ENCODE data around the gene MAP3K19.
"Not testable (repeated sequence)": the region's sequence is repeated elsewhere in the genome, so short reads cannot be mapped to it uniquely, and the experiment has no call there.

Gene MAP3K19

DNA sequence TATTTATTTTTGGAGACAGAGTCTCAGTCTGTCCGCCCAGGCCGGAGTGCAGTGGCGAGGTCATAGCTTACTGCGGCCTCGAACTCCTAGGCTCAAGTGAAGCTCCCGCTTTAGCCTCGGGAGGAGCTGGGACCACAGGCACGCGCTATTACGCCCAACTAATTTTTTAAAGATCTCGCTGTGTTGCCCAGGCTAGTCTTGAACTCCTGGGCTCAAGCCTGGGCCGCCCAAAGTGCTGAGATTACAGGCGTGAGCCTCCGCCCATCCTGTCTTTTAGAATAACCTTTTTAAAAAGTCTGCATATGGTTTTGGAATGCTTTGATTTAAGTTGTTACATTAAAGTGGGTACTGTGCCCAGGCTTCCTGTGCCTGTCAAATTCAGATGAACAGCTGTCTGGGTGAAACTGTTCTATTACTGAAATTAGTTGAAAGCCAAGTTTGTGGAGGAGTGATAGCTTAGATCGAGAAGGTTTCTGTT lies 5.8 kb upstream of the MAP3K19 start:
- DNase-seq (ENCODE audit: low read depth in 3 of 3), result peak in 2 of 3 experiments; percentile 14 to 21

DNA sequence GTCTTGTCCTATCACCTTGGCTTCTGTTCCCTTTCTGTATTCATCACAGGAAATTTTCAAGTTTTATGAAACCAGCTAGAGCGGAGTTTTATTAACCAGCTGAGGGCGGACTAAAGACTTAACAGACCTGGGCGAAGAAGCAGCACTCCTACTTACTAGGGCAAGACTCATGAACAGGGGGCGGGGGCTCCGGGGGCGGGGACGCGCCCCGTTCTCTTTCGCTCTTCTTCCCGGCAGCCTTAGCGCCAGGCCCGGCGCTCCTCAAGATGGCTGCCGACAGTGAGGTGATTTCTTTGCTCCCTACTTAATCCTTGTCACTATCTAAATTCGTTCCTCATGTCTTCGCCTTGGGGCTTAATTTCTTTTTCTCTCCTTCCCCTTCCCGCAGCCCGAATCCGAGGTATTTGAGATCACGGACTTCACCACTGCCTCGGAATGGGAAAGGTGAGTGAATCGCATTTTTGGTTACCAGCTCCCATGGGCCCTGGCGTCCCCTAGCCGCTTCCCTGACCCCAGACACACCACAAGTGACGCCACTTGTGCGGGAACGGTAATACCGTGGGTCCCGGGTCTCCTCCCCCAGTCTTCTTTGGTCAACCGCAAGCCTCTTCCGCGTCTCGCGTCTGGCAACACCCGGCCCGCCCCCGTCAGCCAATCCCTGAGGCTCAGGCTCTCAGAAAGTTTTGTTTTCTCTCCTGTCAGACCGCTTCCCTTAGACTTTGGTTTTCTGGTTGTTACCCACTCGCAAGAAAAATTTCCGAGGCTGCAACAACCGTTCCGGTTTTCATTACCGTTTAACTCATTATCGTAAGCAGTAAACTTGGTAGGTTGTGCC lies 5.0 kb upstream of the MAP3K19 start, which contains the start of gene RAB3GAP1:
Gene RAB3GAP1, plus strand, starts transcription at position 251 of the 835 bp plus-strand sequence. Its CDS starts 16 bp downstream, at position 267.
- DNase-seq (ENCODE audit: low read depth in 3 of 3), result peak; percentile 67 to 92 (median 84)

DNA sequence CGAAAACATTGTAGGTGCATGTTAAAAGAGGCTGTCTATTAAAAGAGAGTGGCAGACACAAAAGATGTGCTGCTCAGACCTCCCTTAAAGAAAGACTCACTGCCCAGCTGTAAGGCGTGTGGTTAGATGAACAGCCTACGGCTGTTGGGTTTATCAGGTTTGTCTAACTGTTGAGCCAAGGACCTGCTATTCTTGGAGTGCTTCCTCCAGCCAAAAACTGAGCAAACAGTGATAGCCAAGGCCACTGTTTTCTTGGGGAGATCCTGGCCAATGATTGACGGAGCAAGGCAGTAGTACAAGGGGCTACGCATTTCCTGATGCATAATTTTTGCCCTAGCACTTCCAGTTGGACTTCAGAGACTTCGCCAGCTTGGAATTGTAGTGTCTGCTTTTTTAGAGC lies 3.4 kb upstream of the MAP3K19 start:
- DNase-seq (ENCODE audit: low read depth in 3 of 3), result no peak

DNA sequence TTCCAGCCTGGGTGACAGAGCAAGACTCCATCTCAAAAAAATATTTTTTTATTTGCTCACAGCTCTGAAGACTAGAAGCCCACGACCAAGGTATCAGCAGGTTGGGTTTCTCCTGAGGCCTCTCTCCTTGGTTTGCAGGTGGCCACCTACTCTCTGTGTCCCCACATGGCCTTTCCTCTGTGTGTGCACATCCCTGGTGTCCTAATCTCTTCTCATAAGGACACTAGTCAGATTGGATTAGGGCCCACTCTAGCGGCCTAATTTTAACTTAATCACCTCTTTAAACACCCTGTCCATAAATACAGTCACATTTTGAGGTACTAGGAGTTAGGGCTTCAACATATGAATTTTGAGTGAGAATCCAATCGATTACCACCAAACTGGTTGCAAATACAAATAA lies 2.9 kb upstream of the MAP3K19 start:
- DNase-seq (ENCODE audit: low read depth in 3 of 3), result no peak

DNA sequence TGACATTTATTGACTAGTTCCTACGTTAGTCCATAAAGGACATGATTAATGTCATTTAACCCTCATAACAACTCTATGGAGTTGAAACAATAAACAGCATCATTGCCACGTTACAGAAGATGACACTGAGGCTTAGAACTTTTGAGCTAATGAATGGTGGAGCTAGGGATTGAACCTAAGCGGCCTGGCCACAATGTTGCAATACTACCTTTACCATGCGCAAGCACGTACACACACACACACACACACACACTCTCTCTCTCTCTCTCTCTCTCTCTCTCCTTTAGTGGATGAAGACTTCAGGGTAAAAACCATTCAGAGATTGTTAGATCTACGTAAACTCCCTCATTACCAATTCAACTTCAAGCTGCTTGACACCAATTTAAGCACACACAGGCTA lies 875 bp upstream of the MAP3K19 start:
- DNase-seq (ENCODE audit: low read depth in 3 of 3), result no peak

DNA sequence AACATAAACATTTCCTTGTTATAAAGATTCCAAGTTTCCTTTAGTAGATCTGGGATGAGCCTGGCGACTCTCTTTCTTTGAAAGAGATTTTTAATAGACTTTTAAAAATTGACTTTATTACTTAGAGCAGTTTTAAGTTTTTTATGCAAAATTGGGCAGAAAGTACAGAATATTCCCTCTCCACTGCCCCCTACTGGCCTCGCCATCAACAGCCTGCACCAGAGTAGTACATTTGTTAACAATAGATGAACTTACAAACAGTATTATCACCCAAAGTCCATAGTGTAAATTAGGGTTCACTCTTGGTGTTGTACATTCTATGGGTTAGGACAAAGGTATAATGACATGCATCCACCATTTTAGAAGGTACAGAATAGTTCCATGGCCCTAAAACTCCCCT lies 3.9 kb downstream of the MAP3K19 start:
- DNase-seq (ENCODE audit: low read depth in 3 of 3), result peak in 2 of 3 experiments; percentile 5 to 23

DNA sequence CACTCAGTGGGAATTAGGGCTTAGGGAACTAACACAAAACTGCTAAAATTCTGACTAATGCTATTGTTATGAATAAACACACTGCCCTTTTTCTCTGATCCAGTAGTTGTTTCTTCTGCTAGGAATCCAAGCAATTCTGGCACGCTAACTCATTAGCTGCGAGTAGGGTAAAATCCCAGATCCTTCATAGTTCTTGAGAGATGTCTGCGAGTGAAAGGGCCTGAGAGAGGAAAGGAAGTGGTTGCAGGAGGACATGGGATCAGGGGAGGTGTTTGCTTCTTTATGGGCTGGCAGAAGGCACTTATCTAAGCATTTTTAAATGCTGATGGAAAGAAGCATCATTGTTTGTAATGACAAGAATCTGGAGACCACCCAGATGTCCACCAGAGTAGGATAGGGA lies 9.4 kb downstream of the MAP3K19 start:
- no peak for DNase-seq (ENCODE audit: low read depth in 3 of 3)

DNA sequence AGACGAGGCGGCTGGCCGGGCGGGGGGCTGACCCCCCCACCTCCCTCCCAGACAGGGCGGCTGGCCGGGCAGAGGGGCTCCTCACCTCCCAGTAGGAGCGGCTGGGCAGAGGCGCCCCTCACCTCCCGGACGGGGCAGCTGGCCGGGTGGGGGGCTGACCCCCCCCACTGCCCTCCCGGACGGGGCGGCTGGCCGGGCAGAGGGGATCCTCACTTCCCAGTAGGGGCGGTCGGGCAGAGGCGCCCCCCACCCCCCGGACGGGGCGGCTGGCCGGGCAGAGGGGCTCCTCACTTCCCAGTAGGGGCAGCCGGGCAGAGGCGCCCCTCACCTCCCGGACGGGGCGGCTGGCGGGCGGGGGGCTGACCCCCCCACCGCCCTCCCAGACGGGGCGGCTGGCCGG lies 14.0 kb downstream of the MAP3K19 start:
- not testable (repeated sequence) for DNase-seq (ENCODE audit: low read depth in 3 of 3)

DNA sequence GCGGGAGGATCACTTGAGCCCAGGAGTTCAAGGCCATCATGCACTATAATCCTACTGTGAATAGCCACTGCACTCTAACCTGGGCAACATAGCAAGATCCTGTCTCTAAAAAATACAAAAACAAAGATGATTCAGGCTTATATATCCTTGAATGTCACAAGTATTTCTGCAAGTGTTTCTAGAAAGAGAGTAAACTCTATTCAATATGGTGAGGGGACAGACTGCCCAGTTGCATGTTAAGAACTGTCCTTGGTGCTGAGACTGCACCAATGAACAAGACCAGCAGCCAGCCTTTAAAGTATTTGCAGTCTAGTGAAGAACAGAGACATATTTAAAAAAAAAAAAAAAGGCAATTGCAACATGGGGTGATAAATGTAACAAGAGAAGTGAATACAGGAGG lies 16.4 kb downstream of the MAP3K19 start:
- DNase-seq (ENCODE audit: low read depth in 3 of 3), result no peak

DNA sequence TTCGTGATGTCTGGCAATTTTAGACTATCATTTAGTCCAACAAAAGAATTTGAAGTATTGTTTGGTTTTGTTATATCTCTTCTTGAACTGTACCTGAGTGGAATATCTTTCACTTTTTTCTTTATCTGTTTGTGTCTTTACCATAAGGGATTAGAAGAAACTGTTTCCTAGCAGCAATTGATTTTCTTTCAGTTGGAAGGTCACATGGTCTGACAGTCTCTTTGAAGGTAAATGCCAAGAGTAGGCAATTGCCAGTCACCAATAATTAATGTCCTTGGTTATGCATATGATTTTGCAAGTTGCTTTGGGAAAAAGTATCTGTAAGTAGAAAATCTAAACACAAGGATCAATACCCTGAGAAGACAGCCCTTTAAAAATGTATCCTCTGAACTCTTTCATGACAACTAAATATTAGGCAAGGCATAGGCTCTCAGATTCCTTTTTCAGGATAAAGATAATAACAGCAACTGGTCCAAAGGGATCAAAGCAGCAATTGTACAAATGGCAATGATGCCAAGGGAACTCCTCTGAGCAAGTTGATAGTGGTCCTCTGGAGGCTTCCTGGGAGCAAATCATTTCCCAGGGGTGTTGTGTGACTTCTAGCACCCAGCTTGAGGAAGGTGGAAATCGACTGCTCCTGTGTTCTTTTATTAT lies 17.6 kb downstream of the MAP3K19 start:
- DNase-seq (ENCODE audit: low read depth in 3 of 3), result no peak

DNA sequence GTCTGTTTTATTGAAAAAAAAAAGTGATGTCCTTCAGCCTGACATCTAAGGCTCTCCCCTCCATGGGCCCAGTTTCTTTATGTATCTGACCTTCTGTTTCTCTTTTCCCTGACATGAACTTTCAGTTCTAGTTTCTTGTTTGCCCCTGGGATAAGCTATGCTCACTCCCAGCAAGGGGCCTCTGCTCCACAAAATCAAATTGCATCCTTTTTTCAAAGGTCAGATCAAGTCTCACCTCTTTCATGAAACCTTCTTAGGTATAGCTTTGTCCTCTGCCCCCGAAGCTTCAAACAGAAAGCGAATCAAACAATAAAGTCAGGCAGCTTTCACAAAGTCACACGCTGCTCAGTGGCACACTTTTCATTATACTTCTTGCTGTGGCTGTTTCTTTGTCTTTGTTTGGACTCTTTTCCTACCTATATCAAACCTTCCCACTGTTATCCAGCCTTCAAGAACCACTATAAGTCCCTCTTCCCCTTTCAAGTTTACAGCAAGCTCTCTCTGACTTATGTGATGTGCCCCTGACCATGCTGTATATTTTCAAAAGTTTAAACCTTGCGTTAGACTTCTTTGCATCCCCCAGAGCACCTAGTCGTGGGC lies 23.3 kb downstream of the MAP3K19 start:
- no peak for DNase-seq (ENCODE audit: low read depth in 3 of 3)

DNA sequence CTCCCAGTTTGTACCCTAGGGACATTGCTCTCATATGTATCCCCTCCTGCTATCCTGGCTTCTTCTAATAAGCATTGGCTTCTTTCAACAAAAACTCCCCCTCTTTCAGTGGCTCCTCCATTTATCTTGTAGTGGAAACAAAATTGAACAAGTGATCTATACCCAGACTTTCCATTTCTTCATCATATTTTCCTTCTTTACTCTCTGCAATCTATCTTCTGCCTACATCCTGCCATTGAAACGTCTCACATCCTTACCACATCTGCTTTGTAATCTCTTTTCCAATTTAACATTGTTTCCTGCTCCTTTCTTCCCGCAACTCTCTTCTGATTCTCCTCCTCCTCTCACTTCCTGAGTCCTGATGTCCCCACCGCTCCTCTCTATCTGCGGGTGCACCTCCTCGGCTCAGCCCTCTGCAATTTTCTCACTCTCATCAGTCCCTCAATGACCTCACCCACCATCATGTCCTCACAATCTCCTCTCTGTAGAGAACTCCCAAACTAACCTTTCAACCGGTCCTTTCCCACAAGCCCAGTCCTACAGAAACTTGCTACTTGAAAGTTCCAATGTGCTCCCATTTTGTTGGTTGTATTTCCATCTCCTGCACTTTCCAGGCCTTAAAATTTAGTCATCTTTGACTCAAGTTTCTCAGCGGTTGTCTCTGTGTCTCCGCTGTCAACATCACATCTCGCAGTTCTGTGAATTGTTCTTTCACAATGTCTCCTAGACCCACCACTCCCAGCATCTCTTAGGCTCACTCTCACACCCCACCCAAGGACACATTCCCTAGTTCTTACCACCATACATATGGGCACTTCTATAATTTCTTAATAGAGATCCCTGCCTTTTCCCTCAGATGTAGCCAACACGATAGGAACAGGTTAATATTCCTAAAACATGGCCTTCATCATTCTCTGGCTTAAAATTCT lies 24.0 kb downstream of the MAP3K19 start:
- no peak for DNase-seq (ENCODE audit: low read depth in 3 of 3)

DNA sequence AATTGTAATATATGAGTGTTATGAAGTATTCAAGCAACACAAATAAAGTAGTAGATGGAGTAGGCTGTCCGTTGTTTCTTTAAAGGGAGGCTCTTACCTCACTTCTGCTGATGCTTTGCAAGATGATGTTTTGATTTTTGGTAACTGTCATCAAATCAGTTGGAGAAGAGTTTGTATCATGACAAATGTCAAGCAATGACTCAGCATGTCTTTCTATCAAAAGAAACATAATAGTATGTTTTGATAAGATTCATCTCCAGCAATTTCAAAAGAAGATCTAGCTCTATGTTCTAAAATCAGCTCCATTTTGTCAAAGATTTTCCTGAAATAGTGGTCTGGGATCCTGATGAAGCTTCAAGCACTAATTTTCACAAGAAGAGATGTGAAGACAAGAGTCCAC lies 25.6 kb downstream of the MAP3K19 start:
- DNase-seq (ENCODE audit: low read depth in 3 of 3), result no peak

DNA sequence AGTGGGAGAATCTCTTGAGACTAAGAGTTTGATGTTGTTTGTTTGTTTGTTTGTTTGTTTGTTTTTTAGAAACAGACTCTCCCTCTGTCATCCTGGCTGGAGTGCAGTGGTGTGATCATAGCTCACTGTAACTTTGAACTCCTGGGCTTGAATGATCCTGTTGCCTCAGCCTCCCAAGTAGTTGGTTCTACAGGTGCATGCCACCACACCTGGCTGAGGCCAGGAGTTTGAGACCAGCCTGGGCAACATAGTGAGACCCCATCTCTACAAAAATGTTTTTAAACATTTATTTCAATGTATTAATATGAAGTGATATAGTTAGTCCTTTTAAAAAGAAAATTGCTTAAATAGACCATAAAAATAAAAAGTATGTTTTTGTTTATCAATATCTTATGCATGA lies 35.6 kb downstream of the MAP3K19 start:
- DNase-seq (ENCODE audit: low read depth in 3 of 3), result no peak

DNA sequence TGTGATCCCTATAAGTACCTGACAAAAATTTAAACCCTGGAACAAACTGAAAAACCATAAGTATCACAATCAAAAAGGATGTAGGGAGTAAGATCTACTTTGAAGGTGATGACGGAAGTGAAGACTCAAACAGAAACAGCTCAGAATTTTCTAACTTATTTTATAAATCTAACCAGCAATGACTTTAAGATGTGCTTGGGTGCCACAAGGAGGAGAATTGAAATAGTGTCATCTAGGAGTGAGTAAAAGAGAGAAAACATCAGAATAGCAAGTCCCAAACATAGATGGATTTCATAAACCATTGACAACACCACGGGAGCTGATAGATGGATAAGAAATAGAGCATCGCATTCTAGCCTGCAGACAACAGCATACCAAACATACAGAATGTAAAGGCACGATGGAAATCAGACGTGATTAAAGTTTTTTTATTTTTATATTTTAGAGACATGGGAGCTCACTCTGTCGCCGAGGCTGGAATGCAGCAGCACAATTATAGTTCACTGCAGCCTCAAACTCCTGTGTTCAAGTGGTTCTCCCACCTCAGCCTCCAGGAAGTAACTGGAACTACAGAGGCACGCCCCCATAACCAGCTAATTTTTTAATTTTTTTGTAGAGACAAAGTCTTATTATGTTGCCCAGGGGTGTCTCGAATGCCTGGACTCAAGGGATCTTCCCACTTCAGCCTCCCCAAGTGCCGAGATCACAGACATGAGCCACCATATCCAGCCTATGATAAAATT lies 36.9 kb downstream of the MAP3K19 start:
- no peak for DNase-seq (ENCODE audit: low read depth in 3 of 3)

DNA sequence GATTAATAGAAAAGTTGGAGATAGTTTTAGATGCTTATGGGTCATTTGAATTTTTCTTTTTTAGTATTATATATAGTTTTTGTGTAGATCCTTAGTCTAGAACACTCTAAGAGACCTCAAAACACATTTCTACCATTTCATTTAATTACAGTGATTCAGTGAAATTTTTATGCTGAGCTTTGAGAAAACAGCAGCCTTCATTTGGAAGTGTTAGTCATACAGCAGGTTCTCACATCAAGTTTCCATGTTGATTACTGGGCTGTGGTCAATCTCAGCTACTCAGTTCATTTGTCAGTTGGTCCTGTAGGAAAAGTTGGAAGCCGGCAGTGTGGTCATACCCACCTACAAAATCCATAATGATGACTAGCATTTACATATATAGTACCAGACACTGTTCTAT lies 37.9 kb downstream of the MAP3K19 start:
- DNase-seq (ENCODE audit: low read depth in 3 of 3), result no peak

DNA sequence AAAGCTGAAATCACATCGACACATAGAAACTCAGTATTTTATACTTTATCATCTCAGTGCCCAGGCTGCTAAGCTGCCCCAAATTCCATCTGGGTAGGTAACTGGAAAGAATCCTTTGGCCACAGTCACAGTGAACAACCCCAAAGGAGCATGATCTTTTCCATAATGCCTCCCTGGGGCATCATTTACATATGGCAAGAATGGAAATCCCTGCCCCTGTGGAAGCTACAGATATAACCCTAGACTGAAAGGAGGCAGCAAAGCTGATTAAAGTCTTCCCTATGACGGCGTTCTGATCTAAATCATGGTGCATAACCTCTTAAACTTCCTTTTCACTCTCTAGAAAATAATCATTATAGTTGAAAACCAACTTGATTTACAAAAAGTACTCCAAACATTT lies 41.5 kb downstream of the MAP3K19 start:
- DNase-seq (ENCODE audit: low read depth in 3 of 3), result no peak

DNA sequence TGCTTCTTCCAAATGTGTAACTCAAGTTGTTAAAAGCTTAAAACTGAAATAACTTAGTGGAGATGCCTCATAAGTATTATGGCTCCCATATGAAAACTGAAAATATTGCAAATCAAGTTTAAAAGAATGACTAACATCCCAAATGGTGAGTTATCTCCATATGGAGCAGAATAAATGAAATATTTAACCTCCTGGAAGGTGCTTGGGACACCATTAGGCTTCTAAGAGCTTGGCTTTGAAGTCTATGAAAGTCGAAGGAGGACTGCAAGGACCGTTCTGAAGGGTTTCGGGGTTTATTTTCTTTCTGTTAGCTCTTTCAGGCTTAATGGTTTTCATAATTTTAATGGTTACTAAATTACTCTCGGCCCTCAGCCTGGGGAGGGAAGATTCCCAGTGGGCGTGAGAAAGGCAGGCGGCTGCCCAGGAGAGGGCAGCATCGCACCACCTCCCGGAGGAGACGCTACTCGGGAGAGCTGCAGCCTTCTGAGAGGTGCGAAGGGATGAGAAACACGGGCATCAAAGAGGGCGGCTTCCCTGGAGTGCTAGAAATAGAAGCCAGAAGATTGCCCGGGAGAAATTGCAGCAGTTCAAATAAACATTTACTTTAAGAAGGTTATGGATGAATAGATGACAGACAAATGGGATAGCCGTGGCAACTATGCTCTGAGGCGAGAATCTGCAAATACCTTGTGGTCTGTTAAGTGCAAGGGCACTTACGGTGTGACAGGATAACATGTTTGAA lies 43.1 kb downstream of the MAP3K19 start:
- DNase-seq (ENCODE audit: low read depth in 3 of 3), result peak; percentile 56 to 70 (median 57)

DNA sequence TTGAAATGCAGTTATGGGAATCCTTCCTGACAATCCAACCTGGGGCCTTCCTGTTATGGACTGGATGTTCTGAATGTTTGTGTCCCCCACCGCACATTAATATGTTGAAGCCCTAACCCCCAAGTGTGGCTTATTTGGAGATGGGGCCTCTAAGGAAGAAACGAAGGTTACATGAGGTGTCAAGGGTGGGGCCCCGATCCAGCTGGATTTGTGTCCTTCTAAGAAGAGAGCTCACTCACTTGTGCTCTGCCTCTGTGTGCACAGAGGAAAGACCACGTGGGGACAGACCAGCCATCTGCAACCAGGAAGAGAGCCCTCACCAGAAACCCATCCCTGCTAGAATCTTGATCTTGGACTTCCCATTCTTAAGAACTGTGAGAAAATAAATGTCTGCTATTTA lies 44.4 kb downstream of the MAP3K19 start:
- DNase-seq (ENCODE audit: low read depth in 3 of 3), result no peak

DNA sequence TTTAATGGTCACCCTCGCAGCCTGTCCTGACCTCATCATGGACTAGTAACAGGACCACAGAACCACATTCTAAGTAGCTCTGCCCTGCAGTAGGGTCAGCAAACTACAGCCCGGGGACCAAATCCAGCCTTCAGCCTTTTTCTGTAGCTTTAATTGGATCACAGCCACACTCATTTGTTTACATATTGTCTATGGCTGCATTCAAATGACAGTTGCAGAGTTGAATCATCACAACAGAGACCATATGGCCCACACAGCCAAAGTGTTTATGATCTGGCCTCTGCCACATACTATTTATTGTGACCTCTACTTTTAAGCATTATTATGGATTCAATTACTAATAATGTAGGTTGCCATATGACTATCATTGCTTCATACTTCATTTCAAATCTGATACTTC lies 47.7 kb downstream of the MAP3K19 start:
- no peak for DNase-seq (ENCODE audit: low read depth in 3 of 3)

Data from stimulated activated CD4-positive, alpha-beta T cell treated with anti-CD3 and anti-CD28 coated beads, TNF-alpha, amount 100 ng/mL, for 24 hours (primary cell).